Suprapubic skin (tissue), 4 donors: ENCODE results near the gene PFDN2.
"Not testable (repeated sequence)": the region's sequence is repeated elsewhere in the genome, so short reads cannot be mapped to it uniquely, and the experiment has no call there.

Experiments
- EP300 ChIP-seq: sonication (generic); formaldehyde crosslinking; IDR thresholded peaks from one replicate; pipeline ENCODE4 v1.6.1; 2017; ENCODE audit warnings: antibody characterized with exemption
- POLR2A ChIP-seq, 2 donors: fragments of 450-650 bp; IDR thresholded peaks; one replicate each; pipeline ENCODE4 v1.6.1; 2017; ENCODE audit warnings: antibody characterized with exemption in 2 of 2, mild to moderate bottlenecking in 2 of 2, moderate library complexity in 2 of 2
- POLR2AphosphoS5 ChIP-seq, 3 donors: sonication (generic); formaldehyde crosslinking; IDR thresholded peaks; one replicate each; pipeline ENCODE4 v1.6.1; 2017; ENCODE audit warnings: antibody characterized with exemption in 3 of 3
- TF ChIP-seq, protein P1 (sequence below), 2 donors: fragments of 200-600 bp in 1 of 2; fragments of 450-650 bp in 1 of 2; sonication (generic) in 1 of 2; IDR thresholded peaks; one replicate each; pipeline ENCODE4 v1.5.1; 2016 to 2019; ENCODE audit warnings: antibody characterized with exemption in 2 of 2, mild to moderate bottlenecking in 1 of 2, moderate library complexity in 1 of 2

DNA sequence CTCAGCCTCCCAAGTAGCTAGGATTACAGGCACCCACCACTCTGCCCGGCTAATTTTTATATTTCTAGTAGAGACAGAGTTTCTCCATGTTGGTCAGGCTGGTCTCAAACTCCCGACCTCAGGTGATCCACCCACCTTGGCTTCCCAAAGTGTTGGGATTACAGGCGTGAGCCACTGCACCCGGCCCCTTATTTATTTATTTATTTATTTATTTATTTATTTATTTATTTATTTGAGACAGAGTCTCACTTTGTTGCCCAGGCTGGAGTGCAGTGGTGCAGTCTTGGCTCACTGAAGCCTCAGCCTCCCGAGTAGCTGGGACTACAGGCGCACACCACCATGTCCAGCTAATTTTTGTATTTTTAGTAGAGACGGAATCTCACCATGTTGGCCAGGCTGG, 52.2 kb downstream of the PFDN2 start:
- TF ChIP-seq, protein P1, sequence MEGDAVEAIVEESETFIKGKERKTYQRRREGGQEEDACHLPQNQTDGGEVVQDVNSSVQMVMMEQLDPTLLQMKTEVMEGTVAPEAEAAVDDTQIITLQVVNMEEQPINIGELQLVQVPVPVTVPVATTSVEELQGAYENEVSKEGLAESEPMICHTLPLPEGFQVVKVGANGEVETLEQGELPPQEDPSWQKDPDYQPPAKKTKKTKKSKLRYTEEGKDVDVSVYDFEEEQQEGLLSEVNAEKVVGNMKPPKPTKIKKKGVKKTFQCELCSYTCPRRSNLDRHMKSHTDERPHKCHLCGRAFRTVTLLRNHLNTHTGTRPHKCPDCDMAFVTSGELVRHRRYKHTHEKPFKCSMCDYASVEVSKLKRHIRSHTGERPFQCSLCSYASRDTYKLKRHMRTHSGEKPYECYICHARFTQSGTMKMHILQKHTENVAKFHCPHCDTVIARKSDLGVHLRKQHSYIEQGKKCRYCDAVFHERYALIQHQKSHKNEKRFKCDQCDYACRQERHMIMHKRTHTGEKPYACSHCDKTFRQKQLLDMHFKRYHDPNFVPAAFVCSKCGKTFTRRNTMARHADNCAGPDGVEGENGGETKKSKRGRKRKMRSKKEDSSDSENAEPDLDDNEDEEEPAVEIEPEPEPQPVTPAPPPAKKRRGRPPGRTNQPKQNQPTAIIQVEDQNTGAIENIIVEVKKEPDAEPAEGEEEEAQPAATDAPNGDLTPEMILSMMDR (IDR thresholded peaks at IDR 0.05), result not testable (repeated sequence)
- not testable (repeated sequence) for TF ChIP-seq EP300; POLR2A (IDR thresholded peaks at IDR 0.05); POLR2AphosphoS5 (IDR thresholded peaks at IDR 0.05)
